OCI-LY3 (cell line): ENCODE measurements around the gene CCDC185.

Experiments used
- H2AFZ ChIP-seq: fragments of 200-600, 300-600 bp; shearing (Covaris generic); 2 replicates; pipeline ENCODE4 v1.6.0; 2014; ENCODE audit warnings: antibody characterized with exemption, low read depth, low read length
- H3K27ac ChIP-seq: fragments of 200-600, 300-600 bp; sonication (generic); 2 replicates; pipeline ENCODE4 v1.5.1; 2014; ENCODE audit warnings: mild to moderate bottlenecking, low read length, moderate library complexity, mixed read lengths
- H3K27me3 ChIP-seq: fragments of 200-600, 300-600 bp; sonication (generic); 2 replicates; pipeline ENCODE4 v1.6.1; 2014; ENCODE audit warnings: low read depth, low read length, mixed read lengths
- H3K36me3 ChIP-seq: fragments of 200-600, 300-600 bp; sonication (generic); replicated peaks from 2 replicates; pipeline ENCODE3; 2014; ENCODE audit warnings: low read depth, low read length, mixed read lengths
- H3K4me1 ChIP-seq: fragments of 300-600, 200-600 bp; sonication (generic); 2 replicates; pipeline ENCODE4 v1.6.1; 2014; ENCODE audit warnings: low read length, mixed read lengths
- H3K4me2 ChIP-seq: fragments of 200-600, 300-600 bp; sonication (generic); 2 replicates; pipeline ENCODE4 v1.6.1; 2014; ENCODE audit warnings: low read length, mixed read lengths
- H3K4me3 ChIP-seq: fragments of 300-600, 200-600 bp; sonication (generic); 2 replicates; pipeline ENCODE4 v1.5.1; 2014; ENCODE audit warnings: antibody characterized with exemption, mild to moderate bottlenecking, low read length, moderate library complexity
- H3K79me2 ChIP-seq: fragments of 300-600, 200-600 bp; shearing (Covaris generic); 2 replicates; pipeline ENCODE4 v1.6.1; 2014; ENCODE audit warnings: mild to moderate bottlenecking, low read length, mixed read lengths
- H3K9ac ChIP-seq: fragments of 300-600, 200-600 bp; shearing (Covaris generic); 2 replicates; pipeline ENCODE4 v1.6.0; 2014; ENCODE audit warnings: mild to moderate bottlenecking, low read length, moderate library complexity
- H3K9me3 ChIP-seq: fragments of 200-600, 300-600 bp; shearing (Covaris generic); 2 replicates; pipeline ENCODE4 v1.6.1; 2014; ENCODE audit warnings: low read length, mixed read lengths; ENCODE audit not compliant: insufficient read depth
- H4K20me1 ChIP-seq: fragments of 200-600, 300-600 bp; sonication (generic); 2 replicates; pipeline ENCODE4 v1.6.1; 2016; ENCODE audit warnings: low read length, mixed read lengths; ENCODE audit not compliant: insufficient read depth
- CTCF ChIP-seq: fragments of 200-600, 300-600 bp; sonication (generic); IDR thresholded peaks from 2 replicates; pipeline ENCODE4 v1.5.1; 2014; ENCODE audit warnings: antibody characterized with exemption, low read length, low read depth
- EZH2phosphoT487 ChIP-seq: fragments of 200-600 bp; shearing (Covaris generic); IDR thresholded peaks from 2 replicates; pipeline ENCODE4 v1.6.1; 2018; ENCODE audit warnings: antibody characterized with exemption, mixed run types, low read depth

The CCDC185 gene

GRCh38 chr1:223437151-223437550 lies 43.9 kb downstream of the CCDC185 start:
- no peaks in the 10 kb centered on the region for H3K36me3 ChIP-seq
- H3K27me3 ChIP-seq = peaks cover 17% of the 10 kb centered on the region; the same call in 1 of the 2 replicates
- no peak overlapping the region for H3K4me2 ChIP-seq
- no peak overlapping the region for H3K27ac ChIP-seq
- TF ChIP-seq EZH2phosphoT487 = no peak
- no peak for TF ChIP-seq CTCF
- no peaks in the 10 kb centered on the region for H3K9me3 ChIP-seq
- no peaks in the 10 kb centered on the region for H3K4me1 ChIP-seq
- H3K79me2 ChIP-seq = no peaks in the 10 kb centered on the region
- H2AFZ ChIP-seq = no peak overlapping the region
- no peaks in the 10 kb centered on the region for H4K20me1 ChIP-seq
- no peak overlapping the region for H3K4me3 ChIP-seq
- H3K9ac ChIP-seq = no peak overlapping the region

GRCh38 chr1:223443397-223443796 lies 50.2 kb downstream of the CCDC185 start:
- Histone ChIP-seq H3K36me3 (no peaks in the 10 kb centered on the region), H3K9me3 (peaks cover 10% of the 10 kb centered on the region; the same call in 1 of the 2 replicates), H3K4me1 (no peaks in the 10 kb centered on the region), H3K27ac (no peak overlapping the region), H3K4me2 (no peak overlapping the region), H2AFZ (no peak overlapping the region), H4K20me1 (no peaks in the 10 kb centered on the region), H3K79me2 (no peaks in the 10 kb centered on the region), H3K27me3 (0 out of 2 replicates have a peak, but pooled peaks cover 4% of the 10 kb centered on the region), H3K9ac (no peak overlapping the region), H3K4me3 (no peak overlapping the region)
- no peak for TF ChIP-seq EZH2phosphoT487
- TF ChIP-seq CTCF = no peak

- Histone ChIP-seq H3K4me1 (no peaks in the 10 kb centered on the region), H3K36me3 (no peaks in the 10 kb centered on the region), H3K4me3 (no peak overlapping the region), H3K79me2 (no peaks in the 10 kb centered on the region), H4K20me1 (no peaks in the 10 kb centered on the region), H3K27me3 (no peaks in the 10 kb centered on the region), H3K27ac (no peak overlapping the region), H3K4me2 (no peak overlapping the region), H2AFZ (no peak overlapping the region), H3K9ac (no peak overlapping the region), H3K9me3 (peaks cover 10% of the 10 kb centered on the region; the same call in 1 of the 2 replicates)
- no peak for TF ChIP-seq EZH2phosphoT487
- no peak for TF ChIP-seq CTCF
Measured at GRCh38 chr1:223444411-223444810, 51.2 kb downstream of the CCDC185 start.
